Measurements from ENCODE around the gene BDP1. TPM values are rescaled to one million over a fixed set of nuclear protein-coding genes. Genes with fewer than 3 reads are reported as not detected.
"Not testable (repeated sequence)": the region's sequence is repeated elsewhere in the genome, so short reads cannot be mapped to it uniquely, and the experiment has no call there.

The BDP1 gene
- polyA plus RNA-seq, 2 of the 4 experiments (the other 2 are of a cell fraction) = 8.6 to 27.2 TPM

- TF ChIP-seq, protein P1, sequence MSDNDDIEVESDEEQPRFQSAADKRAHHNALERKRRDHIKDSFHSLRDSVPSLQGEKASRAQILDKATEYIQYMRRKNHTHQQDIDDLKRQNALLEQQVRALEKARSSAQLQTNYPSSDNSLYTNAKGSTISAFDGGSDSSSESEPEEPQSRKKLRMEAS (IDR thresholded peaks at IDR 0.05) = peak; percentile 36; the same call in 1 of the 2 replicates
- no peak for TF ChIP-seq POLR2AphosphoS2 (conservative IDR thresholded peaks at IDR 0.05; ENCODE audit: low read length)
- TF ChIP-seq, protein P2, sequence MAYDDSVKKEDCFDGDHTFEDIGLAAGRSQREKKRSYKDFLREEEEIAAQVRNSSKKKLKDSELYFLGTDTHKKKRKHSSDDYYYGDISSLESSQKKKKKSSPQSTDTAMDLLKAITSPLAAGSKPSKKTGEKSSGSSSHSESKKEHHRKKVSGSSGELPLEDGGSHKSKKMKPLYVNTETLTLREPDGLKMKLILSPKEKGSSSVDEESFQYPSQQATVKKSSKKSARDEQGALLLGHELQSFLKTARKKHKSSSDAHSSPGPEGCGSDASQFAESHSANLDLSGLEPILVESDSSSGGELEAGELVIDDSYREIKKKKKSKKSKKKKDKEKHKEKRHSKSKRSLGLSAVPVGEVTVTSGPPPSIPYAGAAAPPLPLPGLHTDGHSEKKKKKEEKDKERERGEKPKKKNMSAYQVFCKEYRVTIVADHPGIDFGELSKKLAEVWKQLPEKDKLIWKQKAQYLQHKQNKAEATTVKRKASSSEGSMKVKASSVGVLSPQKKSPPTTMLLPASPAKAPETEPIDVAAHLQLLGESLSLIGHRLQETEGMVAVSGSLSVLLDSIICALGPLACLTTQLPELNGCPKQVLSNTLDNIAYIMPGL (CRISPR knock-in tag; IDR thresholded peaks at IDR 0.05; ENCODE audit: borderline replicate concordance) = no peak
- no peak for TF ChIP-seq ZSCAN20 (CRISPR knock-in tag; IDR thresholded peaks at IDR 0.05)
- TF ChIP-seq EP300 (IDR thresholded peaks at IDR 0.05) = 0 out of 5 replicates have a peak, but pooled peaks of 1 of the 2 experiments have one; percentile 17
- peak; percentile 26 to 31 for TF ChIP-seq RAD21 (conservative IDR thresholded peaks at IDR 0.05 in 1 of 2, IDR thresholded peaks at IDR 0.05 in 1 of 2)
- TF ChIP-seq JUN (IDR thresholded peaks at IDR 0.05) = peak in 1 of 2 experiments; percentile 73; a peak in 3 of 5 replicates
- TF ChIP-seq RNF2 (IDR thresholded peaks at IDR 0.05; ENCODE audit: borderline replicate concordance, low read depth) = no peak
- TF ChIP-seq MAFK (IDR thresholded peaks at IDR 0.05; ENCODE audit: partially characterized antibody) = no peak
These were observed 146.0 kb downstream of the BDP1 start (continued) for GRCh38 chr5:71601222-71602026.

GRCh38 chr5:71609916-71610315, 154.5 kb downstream of the BDP1 start:
- ATAC-seq, FAIRE-seq: not testable (repeated sequence)
- WGBS (ENCODE audit: missing lambda C conversion rate) = 98% methylated on average over 10 of the region's 16 CpGs

GRCh38 chr5:71615809-71616208, 160.4 kb downstream of the BDP1 start:
- no peak for ATAC-seq
- Histone ChIP-seq H3K27ac (no peak overlapping the region), H3K4me3 (no peak overlapping the region), H3K4me2 (no peak overlapping the region), H3K4me1 (peaks cover 12% of the 10 kb centered on the region; the same call in 2 of the 3 replicates), H3K9me3 (no peaks in the 10 kb centered on the region)
- TF ChIP-seq HOXB13 (CRISPR knock-in tag; IDR thresholded peaks at IDR 0.05; ENCODE audit: low read depth) (no peak), ESRRA (IDR thresholded peaks at IDR 0.05; ENCODE audit: borderline replicate concordance, low read length) (no peak), POLR2A (IDR thresholded peaks at IDR 0.05; ENCODE audit: low read length) (no peak), PHF8 (IDR thresholded peaks at IDR 0.05; ENCODE audit: borderline replicate concordance, low read depth) (no peak), JUNB (IDR thresholded peaks at IDR 0.05) (no peak), HOXA7 (CRISPR knock-in tag; IDR thresholded peaks at IDR 0.05) (no peak), REST (IDR thresholded peaks at IDR 0.05) (no peak), RNF2 (IDR thresholded peaks at IDR 0.05; ENCODE audit: borderline replicate concordance, low read depth) (no peak), NFE2L2 (conservative IDR thresholded peaks at IDR 0.05; ENCODE audit: low read length) (no peak), BCL3 (IDR thresholded peaks at IDR 0.05) (no peak), ZSCAN20 (CRISPR knock-in tag; IDR thresholded peaks at IDR 0.05) (no peak)
- TF ChIP-seq, protein P3, sequence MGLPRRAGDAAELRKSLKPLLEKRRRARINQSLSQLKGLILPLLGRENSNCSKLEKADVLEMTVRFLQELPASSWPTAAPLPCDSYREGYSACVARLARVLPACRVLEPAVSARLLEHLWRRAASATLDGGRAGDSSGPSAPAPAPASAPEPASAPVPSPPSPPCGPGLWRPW (IDR thresholded peaks at IDR 0.05) = no peak
- CTCF ChIA-PET = interaction anchor here (1.0 kb wide), 1 partner anchor 12 kb away, joined by 3 read pairs; no protein-coding TSS in a partner anchor
- DNase-seq (ENCODE audit: low read depth in 1 of 2, low spot score in 1 of 2) = no peak
- POLR2A ChIA-PET = no interaction called here
- WGBS (ENCODE audit: missing lambda C conversion rate) = 78% methylated on average over 4 of the region's 4 CpGs
- FAIRE-seq = no peak

More at GRCh38 chr5:71609916-71610315, 154.5 kb downstream of the BDP1 start:
- CTCF ChIA-PET = interaction anchor here (1.0 kb wide), 1 partner anchor 9 kb away, joined by 4 read pairs; no protein-coding TSS in a partner anchor
- POLR2A ChIA-PET; H3K4me1 ChIP-seq; DNase-seq (ENCODE audit: low read depth in 1 of 2, low spot score in 1 of 2); H3K4me3 ChIP-seq; H3K4me2 ChIP-seq; H3K9me3 ChIP-seq; H3K27ac ChIP-seq: not testable (repeated sequence)

Measured in A549 (cell line).